Sigmoid colon (tissue), 4 donors: ENCODE measurements around the gene CIC.

ENCODE experiments used
- CTCF ChIP-seq, 4 experiments: fragments of 450-650 bp in 3 of 4; fragments of 200-600 bp in 1 of 4; IDR thresholded peaks; one replicate each; pipeline ENCODE4 v1.5.1; 2016 to 2019; ENCODE audit warnings: antibody characterized with exemption in 4 of 4, mild to moderate bottlenecking in 3 of 4, moderate library complexity in 2 of 4
- EP300 ChIP-seq, 4 donors: sonication (generic); formaldehyde crosslinking; IDR thresholded peaks; one replicate each; pipeline ENCODE4 v1.6.1; 2017; ENCODE audit warnings: antibody characterized with exemption in 4 of 4
- POLR2A ChIP-seq, 2 donors: fragments of 450-650 bp; IDR thresholded peaks; one replicate each; pipeline ENCODE4 v1.6.1; 2016; ENCODE audit warnings: antibody characterized with exemption in 2 of 2, mild to moderate bottlenecking in 2 of 2, moderate library complexity in 2 of 2
- POLR2AphosphoS5 ChIP-seq, 4 donors: sonication (generic); formaldehyde crosslinking; IDR thresholded peaks; one replicate each; pipeline ENCODE4 v1.6.1; 2017; ENCODE audit warnings: antibody characterized with exemption in 4 of 4

GRCh38 chr19:42234364-42234763 is 34.7 kb upstream of the CIC start:
- TF ChIP-seq POLR2AphosphoS5 (IDR thresholded peaks at IDR 0.05) = no peak
- TF ChIP-seq CTCF (IDR thresholded peaks at IDR 0.05) = no peak
- no peak for TF ChIP-seq EP300 (IDR thresholded peaks at IDR 0.05)
- TF ChIP-seq POLR2A (IDR thresholded peaks at IDR 0.05) = no peak
